Measurements from ENCODE around the gene TAS2R40.

GRCh38 chr7:143221737-143222136 lies at the start of gene TAS2R40:
- TF ChIP-seq POLR2A (IDR thresholded peaks at IDR 0.05; ENCODE audit: low read depth, low read length) (no peak), POLR2AphosphoS5 (IDR thresholded peaks at IDR 0.05; ENCODE audit: low read depth, low read length) (no peak), SPI1 (IDR thresholded peaks at IDR 0.05; ENCODE audit: low read depth, low read length) (no peak)
